Fibroblast of skin of scalp (primary cell): ENCODE measurements around the gene KIAA0930.
"Not testable (repeated sequence)": the region's sequence is repeated elsewhere in the genome, so short reads cannot be mapped to it uniquely, and the experiment has no call there.

Experiments used
- DNase-seq: peaks from one replicate; pipeline ENCODE4 v3.0.0-alpha.2; 2013

The KIAA0930 gene

DNA sequence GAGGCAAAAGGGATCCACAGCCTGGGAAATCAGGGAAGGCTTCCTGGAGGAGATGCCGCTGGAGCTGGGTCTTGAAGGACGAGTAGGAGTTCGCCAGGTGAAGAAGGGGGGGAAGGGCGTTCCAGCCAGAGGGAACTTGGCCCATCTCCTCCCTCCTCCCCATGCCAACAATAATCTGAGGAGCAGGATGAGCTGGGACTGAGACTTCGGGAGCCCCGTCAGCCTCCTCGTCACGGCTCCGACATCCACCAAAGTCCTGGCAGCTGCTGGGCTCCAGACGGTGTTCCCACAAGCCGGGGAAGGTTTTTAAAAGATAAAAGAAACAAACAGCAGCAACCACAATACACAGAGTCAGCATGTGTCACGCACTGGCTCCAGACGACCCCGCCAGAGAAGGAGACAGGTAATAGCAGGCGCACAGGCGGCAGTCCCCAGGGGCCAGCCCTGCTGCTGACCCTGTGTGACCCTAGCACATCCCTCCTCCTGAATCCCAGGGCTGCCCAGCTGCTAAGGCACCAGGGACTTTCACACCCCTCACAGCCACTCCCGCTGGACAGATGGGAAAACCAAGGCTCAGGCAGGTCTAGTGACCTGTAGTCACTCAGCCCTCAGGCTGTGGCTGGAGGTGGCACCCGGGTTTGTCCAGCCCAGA lies 39.7 kb downstream of the KIAA0930 start:
- peak; percentile 26 for DNase-seq

DNA sequence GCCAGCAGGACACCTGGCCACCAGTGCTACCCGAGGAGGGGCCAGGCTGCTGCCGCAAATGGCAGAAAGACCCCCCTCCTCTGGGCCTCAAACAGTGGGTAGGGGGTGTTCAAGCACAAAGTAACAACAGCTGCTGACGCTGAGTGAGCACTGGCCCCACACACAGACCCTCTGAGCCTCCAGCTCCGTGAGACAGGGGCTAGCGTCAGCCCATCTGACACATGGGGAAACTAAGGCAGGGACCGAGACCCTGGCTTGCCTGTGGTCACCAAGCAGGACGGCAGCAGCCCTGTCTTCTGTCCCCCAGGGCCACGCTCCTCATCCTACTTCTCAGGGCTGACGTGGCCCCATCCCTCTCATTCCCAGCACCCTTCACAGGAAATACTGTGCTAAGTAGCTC lies 40.5 kb downstream of the KIAA0930 start:
- DNase-seq, result no peak

DNA sequence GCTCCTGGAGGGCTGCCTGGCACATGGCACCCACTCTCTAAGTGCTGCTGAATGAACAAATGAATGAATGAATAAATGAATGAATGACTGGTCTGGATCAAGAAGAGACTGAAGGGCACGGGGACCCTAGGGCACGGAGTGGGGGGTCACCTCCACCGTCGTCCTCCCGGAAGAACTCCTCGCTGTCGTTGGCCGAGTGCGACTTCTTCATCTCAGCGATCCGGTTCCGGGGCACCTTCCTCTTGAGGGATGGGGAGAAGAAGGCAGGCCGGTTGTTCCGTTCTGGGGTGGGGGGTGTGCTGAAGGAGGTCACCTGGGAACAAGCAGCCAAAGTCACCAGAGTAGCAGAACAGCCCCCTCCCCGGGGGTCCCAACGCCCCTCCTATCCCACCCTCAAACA lies 41.0 kb downstream of the KIAA0930 start:
- no peak for DNase-seq

DNA sequence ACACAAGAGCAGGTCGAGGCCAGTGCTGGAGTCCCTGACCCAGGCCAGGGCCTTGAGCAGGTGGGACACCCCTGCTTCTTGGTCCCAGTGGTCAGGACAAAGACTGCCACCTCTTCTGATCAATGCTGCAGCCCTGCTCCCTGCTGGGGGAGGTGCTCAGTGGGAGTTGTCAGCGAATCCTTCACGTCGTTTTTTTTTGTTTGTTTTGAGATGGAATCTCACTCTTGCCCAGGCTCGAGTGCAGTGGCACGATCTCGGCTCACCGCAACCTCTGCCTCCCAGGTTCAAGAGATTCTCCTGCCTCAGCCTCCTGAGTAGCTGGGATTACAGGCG lies 42.3 kb downstream of the KIAA0930 start:
- no peak for DNase-seq

- no peak for DNase-seq
Measured at GRCh38 chr22:45197606-45198462, 42.9 kb downstream of the KIAA0930 start.

- DNase-seq, result no peak
Measured at GRCh38 chr22:45196926-45197605, 43.6 kb downstream of the KIAA0930 start.

GRCh38 chr22:45196308-45196707 lies 44.4 kb downstream of the KIAA0930 start:
- no peak for DNase-seq

DNA sequence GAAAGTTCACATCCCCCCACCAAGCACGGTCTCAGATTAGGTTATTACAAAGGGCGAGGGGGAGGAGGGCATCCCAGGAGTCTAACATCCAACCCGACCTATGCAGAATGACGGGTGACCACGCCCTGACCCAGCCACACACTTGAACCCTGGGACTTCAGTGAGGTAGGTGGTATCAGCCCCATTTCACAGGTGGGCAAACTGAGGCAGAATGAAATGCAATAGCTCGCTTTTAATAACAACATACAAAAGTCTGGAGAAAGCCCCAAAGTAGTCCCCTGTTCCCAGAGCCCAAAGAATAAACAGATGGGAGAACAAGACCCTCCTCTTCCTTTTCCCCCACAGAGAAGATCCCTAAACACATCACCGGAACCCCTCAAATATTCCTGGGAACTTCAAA lies 45.1 kb downstream of the KIAA0930 start:
- no peak for DNase-seq

DNA sequence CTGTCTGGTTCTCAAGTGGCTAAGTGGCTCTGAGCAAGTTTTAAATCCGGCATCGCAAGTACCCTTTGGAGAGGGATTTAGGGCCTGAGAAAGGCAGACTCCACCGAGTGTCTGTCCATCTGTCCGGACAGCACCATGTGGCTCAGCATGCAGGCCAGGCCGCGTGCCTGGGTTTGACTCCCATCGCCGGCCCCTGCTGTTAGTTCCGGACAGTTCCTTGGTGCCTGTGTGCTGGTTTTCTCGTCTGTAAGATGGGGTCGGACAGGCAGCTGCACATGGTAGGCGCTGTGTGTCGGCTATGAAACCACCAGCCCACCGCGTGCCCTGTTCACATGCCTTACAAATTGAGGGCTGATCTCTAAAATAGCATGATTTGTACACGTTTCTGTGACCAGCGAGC lies 46.0 kb downstream of the KIAA0930 start:
- no peak for DNase-seq

DNA sequence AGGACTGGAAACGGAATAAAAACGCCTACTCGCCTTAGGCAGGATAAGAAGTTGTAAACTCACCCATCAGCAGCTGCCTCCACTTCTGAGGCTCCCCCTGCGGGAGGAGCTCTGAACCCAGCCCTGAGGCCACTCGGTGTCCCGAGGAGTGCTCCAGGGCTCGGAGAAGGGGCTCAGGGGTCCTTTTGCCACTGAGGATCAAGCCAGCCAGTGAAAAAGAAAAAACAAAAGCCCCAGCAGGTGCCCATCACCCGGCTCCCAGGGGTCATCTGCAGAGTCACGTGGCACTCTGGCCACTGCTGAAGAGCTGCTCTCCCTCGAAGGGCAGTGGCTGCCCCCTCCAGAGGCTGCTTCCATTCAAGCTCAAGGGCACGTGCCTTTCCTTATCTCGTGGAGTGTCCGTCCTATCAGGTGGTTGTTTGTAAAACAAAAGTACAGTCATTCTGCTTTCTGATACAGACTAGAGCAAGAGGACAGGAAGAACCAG lies 48.0 kb downstream of the KIAA0930 start:
- DNase-seq, result no peak

- DNase-seq, result not testable (repeated sequence)
Measured at GRCh38 chr22:45191746-45192145, 48.9 kb downstream of the KIAA0930 start.

- DNase-seq, result no peak
Measured at GRCh38 chr22:45190202-45190872, 50.4 kb downstream of the KIAA0930 start.

DNA sequence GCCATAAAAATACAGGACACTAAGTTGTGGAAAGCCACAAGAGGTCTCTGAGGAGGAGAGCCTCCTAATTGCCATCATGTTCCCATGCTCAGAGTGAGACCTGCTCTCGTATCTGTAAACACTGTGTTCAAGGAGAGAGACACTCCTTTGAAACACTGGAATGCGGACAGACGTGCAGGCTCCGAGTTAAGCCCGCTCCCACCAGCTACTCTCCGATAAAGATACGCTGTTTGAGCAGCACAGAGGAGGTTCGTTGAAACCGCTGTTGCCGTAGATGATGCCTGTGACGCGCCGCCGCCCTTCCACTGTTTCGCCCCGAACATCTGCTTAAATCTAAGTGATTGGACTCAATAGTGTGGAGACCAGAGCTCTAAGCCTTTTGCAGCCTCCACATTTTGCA lies 51.9 kb downstream of the KIAA0930 start:
- DNase-seq, result no peak

DNA sequence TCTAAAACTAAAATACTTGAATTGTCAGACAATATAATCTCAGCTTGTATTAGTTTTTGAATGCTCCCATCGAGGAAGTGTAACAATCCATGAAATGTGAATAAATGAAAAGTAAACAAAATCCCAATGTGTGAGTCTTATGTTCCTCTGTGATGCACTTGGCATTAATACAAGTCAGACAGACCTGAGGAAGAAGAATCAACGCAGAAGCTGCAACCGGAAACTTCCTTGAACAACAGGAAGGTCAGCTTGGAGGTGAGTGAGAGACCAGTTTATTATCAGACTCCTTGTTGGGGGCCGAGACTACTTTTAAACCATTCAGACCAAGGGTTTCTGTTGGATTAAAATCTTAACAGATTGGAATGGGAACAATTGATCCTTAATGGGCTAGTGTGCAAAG lies 52.8 kb downstream of the KIAA0930 start:
- DNase-seq, result no peak

- DNase-seq, result no peak
Measured at GRCh38 chr22:45185718-45186514, 54.8 kb downstream of the KIAA0930 start.

DNA sequence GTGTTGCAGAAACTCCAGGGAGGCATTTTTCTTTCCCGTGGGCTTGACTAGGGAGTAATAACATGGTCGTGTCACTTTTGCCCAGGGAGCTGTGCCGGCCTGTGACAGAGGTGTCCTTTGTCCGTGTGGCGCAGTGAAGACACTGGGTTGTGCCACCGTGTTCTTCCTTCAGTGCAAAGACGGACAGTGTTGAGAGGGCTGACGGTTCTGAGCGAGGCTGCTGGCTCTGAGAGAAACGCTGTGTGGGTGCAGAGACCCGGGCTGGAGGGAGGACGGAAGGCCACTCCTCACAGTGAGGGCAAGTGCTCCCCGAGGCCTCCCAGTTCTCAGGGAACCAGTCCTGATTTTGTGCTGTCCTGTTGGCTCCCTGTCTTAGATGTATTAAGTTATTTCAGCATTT lies 56.7 kb downstream of the KIAA0930 start:
- no peak for DNase-seq

DNA sequence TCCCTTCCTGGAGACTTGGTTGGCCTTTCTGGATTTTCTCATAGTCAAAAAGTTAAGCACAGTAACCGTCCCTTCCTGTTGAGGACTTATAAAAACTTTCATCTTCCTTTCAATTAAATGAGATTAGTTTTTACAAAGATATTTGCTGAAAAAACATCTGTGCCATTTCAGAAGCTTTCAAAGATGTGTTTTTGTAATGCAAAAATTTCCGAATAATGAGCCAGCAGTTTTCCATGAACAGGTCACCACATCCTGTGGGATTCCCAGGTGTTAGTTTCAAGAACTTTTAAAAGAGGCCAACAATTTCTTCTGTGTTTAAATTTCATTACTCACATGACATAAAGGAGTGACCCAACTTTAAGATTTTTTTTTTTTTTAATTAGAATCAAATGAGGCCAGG lies 58.9 kb downstream of the KIAA0930 start:
- no peak for DNase-seq

GRCh38 chr22:45181240-45181639 lies 59.5 kb downstream of the KIAA0930 start:
- DNase-seq, result no peak

GRCh38 chr22:45180146-45180679 lies 60.5 kb downstream of the KIAA0930 start:
- no peak for DNase-seq

GRCh38 chr22:45179276-45180049 lies 61.2 kb downstream of the KIAA0930 start:
- no peak for DNase-seq
